Measurements from ENCODE around the gene IPCEF1.

DNA sequence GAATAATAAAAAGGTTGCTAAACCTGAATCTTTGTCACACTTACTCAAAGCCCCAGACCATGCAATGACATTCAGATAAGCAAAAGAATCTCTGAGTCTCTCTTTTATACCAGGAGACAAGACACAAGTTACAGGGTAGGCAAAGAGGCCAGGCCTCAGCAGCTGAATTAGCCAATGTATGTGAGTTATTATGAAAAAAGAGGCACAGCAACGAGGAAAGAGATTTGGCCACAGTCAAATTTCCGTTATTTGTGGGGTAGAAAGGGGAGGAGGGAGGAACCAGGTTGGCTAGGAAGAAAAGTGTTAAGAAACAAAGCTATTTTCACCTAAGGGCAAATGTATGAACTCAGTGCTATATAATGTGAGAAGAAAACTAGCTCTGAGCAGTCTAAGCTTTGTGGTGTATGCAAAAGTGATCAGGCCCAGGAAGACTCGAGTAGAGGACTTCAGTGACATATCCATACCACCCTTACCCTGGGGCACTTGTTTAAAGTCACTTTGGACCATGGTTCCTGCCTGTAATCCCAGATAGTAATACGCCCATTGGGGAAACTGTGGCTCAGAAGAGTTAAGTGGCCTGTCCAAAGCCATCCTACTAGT lies 19.1 kb downstream of the IPCEF1 start:
- TF ChIP-seq, protein P1, sequence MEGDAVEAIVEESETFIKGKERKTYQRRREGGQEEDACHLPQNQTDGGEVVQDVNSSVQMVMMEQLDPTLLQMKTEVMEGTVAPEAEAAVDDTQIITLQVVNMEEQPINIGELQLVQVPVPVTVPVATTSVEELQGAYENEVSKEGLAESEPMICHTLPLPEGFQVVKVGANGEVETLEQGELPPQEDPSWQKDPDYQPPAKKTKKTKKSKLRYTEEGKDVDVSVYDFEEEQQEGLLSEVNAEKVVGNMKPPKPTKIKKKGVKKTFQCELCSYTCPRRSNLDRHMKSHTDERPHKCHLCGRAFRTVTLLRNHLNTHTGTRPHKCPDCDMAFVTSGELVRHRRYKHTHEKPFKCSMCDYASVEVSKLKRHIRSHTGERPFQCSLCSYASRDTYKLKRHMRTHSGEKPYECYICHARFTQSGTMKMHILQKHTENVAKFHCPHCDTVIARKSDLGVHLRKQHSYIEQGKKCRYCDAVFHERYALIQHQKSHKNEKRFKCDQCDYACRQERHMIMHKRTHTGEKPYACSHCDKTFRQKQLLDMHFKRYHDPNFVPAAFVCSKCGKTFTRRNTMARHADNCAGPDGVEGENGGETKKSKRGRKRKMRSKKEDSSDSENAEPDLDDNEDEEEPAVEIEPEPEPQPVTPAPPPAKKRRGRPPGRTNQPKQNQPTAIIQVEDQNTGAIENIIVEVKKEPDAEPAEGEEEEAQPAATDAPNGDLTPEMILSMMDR (IDR thresholded peaks at IDR 0.05): no peak
- no peak for TF ChIP-seq POLR2A (IDR thresholded peaks at IDR 0.05)

Measured in thyroid gland (tissue), 4 donors.